GM19372 (cell line): Measurements from ENCODE around the gene FBXL4.

Experiments
- ATAC-seq: cut with Tn5 transposase; IDR thresholded peaks from one replicate; pipeline ENCODE4 v1.9.1; 2021; ENCODE audit warnings: mild to moderate bottlenecking, low read depth, moderate library complexity; ENCODE audit not compliant: unreplicated experiment

Gene FBXL4

DNA sequence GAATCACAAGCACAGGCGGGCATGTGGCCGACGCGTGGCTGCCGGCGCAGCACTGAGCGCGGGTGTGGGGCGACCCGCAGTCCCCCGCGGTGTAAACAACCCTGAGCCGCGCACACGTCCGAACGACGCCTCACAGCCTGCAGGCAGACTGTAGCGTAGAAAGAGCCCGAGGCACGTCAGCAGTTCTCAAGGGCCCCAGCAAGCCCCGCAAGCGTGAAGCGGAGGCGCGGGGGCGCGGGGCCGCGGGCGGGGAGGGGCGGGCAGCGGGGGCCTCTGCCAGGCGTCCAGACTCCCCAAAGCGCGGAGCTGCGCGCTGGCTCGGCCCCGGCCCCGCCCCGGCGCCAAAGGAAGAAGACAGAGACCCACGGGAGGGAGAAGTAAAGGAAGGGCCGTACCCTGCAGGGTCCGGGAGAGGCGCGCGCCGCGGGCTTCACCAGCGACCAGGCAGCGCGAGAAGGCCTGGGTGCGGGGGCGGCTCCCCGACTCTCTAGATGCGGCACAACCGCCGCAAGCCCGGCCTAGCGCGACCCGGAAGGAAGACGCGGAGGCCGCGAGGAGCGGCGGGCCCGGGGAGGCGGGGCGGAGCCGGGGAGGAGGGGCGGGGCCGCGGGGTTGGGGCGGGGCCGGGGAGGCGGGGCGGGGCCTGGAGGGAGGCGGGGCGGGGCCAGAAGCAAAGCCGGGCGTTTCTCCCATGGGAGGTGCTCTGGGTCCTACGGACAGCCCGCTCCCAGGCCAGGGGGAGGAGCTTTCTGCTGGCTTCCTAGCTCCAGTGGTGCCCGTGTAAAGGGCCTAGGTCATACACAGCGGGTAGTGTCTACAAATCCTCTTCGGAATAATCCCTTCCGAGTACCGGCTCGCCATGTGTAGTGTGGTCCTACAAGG lies at the start of gene FBXL4:
Gene FBXL4, minus strand, starts transcription at position 536 of the 882 bp plus-strand sequence. CDS start 20,958 bp downstream, outside the sequence.
- ATAC-seq: peak; percentile 74

DNA sequence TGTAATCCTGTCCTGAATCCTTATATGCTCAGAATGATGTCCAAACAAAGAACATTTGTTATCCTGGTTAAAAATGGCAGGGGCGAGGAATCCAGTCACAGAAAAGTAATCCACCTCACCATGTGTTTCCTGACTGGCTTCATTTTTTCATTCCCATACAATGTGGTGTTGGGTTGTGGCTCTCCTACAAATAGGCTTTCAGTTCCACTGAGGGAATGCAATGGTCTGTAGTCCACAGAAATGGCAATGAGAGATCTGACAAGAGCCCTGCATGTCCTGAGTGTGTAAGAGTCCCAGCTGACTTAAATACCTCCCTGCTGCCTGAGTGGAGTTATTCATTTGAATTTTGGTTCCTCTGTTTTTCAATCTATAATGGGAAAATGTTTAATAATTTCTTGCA lies 47.4 kb upstream of the FBXL4 start:
- ATAC-seq: no peak

DNA sequence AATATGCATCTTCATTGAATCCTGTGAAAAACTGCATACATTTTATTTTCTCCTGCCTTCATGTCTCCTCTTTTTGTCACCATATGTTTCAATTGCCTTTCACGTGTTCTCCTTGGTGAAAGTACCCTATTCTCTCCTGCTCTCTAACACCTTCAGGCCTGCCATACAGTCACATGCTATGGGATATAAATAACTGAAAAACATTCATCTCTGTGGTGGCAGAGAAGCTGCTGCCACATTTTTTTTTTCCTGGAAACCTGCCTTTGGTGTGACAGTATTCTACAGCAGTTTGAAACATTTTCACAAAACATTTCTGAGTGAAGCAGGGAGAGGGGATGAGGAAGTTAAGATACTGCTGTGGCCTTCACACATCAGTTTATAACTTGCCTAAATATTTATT lies 44.8 kb upstream of the FBXL4 start:
- no peak for ATAC-seq

DNA sequence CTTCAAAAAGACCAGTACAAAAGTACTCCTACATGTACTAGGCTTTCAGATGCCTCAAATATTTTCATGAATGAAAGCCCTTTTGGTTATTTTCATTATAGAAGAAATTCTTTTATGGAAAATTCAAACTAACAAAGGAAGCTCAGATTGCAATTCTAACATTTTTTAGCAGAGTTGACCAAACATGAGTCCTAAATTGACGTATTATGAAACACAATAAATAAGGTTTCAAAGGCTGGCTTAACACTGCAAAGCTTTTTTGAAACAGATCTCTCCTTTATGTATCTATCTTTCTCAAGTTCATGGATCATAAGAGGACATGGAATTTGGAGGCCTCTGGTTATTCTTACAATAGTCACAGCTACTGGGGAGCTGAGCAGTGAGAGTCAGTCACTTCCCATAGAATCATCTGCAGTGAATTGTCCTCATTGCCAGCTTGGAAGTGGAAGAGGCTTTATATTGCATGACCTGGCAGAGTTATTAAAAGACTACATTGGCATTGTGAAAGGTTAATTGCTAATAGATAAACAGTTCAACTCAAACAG lies 38.4 kb upstream of the FBXL4 start:
- no peak for ATAC-seq

DNA sequence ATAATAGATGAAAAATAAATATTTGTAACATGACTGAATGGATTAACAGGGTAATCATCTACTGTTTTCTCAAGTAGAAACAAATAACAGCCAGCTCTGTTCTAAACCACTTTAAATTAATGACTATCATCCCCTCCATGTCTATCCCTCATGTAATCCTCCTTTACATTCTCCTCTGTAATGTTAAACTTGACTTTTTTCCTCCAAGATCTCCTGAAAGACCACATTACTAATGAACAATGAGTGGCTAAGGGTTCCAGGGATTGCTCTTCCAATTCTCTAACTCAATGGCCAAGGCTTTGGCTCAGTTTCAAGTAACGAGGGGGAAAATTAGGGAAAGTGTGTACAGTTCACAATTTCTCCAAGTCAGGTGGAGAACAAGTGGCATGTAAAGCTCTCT lies 37.6 kb upstream of the FBXL4 start:
- ATAC-seq: no peak

DNA sequence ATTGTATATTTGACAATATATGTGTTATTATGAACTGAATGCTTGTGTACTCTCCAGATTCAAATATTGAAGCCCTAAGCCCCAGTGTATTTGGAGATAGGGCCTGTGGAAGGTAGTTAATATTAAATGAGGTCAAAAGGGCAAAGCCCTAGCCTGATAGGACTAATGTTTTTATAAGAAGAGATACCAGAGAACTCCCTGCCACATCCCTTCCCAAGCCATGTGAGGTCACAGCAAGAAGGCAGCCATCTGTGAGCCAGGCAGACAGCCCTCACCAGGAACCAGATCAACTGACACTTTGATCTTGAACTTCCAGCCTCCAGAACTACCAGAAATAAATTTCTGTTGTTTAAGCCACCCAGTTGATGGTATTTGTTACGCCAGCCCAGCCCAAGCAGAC lies 36.4 kb upstream of the FBXL4 start:
- no peak for ATAC-seq

DNA sequence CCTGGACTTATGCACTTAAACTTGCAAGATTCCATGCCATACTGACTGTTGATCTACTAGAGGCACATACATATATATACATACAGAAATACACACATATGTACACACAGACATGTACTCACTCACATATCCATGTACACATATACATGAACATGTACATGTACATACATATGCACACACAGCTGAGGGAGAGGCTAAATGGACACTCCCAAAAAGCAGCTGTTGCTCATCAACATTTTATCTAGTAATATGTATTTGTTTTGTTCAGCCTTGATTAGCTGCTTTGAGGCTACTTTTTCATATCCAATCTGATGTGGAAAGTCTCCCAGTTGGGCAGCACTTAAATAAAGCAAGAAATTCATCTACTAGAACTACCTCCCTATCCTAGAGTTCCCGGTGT lies 33.7 kb upstream of the FBXL4 start:
- ATAC-seq: no peak

DNA sequence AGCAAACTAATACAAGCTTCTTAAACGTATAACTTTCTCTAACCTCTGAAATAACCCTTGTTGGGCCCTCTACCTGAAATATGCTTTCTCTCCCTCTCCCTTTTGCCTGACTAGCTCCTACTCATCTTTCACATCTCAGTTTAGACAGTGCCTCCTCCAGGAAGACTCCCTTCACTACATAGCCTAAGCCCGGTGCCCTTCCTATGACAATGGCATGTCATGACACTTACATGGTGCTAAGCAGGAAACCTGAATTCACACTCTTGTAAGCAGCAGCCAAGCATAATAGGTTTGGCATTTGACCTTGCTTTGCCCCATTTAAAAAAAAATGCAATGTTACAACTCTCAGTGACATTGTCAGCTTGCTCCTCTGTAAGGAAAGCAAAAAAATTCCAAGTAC lies 33.1 kb upstream of the FBXL4 start:
- ATAC-seq: no peak

DNA sequence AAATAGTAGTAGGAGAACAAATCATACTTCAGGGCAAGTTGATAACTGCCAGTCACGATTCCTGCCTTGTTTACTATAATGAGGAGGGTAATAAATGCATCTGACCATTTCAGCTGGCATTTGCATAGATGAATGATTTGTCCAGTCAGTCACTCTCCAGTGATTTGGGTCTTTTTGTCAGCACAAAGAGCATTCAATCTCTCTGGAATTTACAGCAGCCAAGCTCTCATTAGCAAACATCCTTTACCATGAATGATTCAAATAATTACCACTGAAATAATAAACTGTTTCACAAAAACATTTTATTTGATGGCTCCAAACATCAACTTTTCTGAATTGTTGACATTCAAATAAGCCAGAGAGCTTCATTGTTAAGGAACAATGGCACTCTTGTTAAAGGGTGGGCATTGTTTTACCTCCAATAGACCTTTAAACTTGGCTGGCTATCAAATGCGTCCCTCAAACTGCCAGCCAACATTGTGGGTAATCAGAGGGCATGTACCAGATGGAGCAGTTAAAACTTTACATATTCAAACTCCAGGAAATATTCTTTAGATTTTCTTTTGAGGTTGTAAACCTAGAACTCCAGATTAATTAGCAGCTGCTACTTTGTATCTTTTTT lies 30.0 kb upstream of the FBXL4 start:
- ATAC-seq: no peak

DNA sequence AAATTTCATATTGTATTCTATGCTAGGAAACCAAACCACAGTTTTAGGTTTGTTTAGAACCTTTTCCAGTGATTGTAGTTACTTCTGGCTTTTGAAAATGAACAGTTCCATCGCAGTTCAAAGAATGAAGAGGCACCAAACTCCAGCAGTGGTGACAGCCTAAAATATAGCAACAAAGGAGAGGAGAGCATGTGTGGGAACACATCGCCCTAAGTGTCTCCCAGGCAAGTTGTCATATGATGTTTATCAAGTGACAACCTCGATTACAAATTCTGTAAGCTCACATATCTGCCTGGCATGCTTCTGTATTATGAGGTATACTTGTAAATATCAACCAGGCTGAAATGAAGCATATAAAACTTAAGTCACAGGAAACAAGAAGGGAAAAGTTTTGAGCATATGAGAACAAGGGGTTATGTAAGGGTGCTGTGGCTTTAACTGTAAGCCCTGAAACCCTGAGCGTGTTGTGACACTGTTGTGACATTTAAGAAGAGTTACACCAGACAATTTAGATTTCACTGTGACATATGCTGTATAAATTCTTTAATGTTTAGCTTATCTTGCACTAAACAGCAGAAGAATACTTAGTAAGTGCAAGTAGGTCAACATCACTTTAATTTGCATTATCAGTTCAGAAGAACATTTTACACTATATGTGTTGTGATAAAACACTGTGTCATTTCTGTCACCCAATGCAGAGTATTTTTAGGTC lies 29.1 kb upstream of the FBXL4 start:
- no peak for ATAC-seq

DNA sequence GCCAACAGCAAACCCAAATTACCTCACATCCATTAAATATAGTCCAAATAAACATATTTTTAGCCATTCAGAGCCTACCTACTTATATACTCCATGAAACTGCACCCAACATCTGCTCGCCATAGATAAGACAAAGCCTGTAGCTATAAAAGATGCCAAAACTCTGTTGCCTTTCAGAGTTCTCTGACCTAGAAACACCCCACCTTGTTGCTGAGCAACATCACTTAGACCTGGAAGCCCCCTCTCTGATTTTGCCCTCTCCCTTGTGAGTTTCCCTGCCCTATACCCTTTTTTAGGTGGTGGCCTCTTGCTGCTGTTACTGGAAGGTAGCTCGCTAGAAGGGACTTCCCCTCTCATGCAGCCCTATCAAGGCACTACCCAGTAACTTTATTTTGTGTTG lies 27.7 kb upstream of the FBXL4 start:
- ATAC-seq: no peak

DNA sequence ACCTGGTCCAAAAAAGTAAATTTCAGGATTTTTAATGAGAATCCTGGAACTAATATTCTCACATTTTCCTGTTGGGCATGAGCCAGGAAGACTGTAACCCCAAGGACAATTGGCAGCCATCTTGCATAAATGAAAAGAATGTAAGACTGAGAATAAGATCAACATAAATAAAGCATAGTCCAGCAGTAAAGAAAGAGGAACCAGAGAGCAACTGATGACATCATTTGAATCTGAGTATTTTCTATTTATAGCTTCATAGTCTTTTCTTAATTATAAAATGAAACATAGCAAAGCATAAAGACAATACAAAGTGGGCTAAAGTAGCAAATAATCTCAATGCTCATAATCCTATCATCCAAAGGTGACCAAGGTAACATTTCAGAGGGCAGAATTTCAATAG lies 26.6 kb upstream of the FBXL4 start:
- no peak for ATAC-seq

DNA sequence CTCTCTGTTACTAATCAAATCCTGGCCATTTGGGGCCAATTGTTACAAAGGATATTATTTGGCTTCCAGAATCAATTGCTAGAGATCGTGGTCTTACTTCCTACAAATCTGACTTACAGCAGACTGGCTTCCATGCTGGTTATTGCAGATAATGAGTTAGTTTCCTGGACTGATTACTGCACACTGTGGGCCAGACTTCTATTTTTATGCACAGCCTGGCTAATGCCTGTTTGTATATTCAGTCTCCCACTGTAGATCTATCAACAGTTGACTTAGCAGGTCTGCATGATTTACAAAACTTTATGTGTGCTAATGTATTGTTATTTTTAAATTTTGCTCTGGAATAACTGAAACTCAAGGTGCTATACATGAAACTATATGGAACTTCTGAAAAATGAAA lies 25.8 kb upstream of the FBXL4 start:
- ATAC-seq: no peak

DNA sequence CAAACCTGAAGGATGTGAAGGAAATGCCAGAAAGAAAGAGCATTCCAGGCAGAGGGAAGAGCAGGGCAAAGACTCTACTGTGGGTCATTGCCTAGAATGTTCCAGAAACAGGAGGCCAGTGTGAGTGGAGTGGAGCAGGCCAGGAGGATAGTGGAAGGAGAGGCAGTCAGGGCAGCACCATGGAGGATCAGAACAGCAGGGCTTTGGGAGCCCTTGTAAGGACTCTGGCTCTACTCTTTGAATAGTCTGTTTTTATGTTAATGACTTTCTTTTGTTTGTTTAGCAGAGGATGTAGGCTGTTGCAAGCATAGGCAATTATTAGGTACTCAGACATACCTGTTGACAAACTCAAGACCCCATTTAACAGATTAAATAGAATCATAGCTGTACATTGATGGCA lies 23.6 kb upstream of the FBXL4 start:
- ATAC-seq: no peak

DNA sequence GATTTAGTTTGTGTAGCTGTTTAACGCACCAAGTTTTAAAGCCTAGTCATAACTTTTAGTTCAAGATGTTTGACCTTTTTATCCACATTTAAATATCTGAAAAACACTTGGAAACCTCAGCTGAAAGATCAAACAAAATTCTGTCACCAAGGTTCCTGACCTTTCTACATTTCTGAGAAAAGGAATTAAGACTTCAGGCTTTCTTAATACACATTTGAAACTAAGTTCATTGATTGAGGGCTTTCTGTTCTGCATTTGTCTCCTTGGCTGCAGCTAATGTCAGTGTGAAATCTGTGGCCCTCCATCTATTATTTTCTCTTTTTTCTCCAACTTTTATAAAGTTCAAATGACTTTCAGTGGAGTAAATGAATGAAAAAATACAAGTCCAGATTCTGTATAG lies 22.7 kb upstream of the FBXL4 start:
- no peak for ATAC-seq

DNA sequence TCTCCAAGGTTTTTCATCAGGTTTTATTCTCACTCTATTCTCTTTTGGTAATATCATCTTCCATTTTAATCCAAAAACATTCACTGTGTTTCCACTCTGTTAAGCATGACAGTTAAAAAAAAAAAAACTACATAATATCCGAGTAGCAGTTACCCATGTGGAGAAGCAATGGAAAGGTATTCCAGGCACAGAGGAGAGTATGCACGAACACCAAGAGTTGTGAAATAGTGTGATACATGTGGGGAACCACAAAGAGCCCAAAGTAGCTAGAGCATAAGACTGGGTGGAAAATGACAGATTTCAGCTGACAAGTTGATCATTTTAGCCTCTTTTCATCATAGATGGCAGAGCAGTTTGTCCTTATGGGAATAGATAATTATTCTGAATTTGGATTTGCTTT lies 19.9 kb upstream of the FBXL4 start:
- ATAC-seq: no peak

DNA sequence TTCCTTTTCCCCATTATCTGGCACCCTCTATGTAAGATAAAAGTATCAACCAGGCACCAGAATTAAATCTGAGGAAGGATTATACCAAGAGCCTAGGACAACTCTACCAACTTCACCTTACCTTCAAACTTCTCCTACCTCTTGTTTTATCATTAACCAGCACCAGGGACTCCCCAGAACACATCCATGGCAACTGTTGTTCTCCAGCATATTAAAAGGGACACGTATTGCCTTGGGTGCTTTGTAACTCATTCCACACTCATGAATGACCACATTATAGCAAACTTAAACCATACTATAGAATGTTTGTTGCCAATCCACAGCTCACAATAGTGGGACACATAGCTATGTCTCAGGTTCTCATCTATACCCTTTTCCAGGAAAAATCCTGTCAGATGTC lies 11.9 kb upstream of the FBXL4 start:
- no peak for ATAC-seq

DNA sequence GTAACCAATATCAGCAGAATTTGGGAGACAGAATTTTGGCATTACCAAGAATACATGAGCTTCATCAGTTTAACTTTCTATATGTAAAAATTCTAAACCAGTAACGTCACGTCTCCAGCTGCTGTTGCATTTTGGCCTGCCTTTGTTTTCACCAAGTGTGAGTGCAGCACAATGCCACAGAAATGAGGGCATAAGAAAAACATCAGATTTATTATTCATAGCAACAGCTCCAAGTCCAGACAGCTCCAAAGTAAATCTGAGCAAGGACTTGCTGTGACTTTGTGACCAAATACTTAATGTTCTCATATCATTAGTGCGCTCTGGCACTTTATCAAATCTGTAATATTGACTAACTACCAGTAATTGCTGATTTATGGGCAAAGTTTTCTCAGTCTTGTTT lies 11.0 kb upstream of the FBXL4 start:
- ATAC-seq: no peak

DNA sequence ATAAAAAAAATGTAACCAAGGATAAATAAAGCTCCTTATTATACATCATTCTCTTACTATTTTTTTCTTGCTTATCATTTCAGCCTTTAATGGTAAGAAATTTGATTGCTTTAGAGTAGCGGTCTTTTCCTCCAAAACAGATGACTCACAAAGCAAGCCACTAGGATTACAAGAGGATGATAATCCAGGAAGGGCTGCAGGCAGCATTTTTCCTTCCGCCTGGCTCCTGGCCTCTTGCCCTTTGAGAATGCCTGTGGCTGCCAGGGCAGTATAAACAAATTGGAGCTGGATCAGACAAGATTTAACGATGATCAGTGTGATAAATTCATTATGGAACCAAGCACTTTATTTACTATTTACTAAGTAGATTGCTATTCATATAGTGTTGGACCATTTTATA lies 9.7 kb upstream of the FBXL4 start:
- no peak for ATAC-seq

DNA sequence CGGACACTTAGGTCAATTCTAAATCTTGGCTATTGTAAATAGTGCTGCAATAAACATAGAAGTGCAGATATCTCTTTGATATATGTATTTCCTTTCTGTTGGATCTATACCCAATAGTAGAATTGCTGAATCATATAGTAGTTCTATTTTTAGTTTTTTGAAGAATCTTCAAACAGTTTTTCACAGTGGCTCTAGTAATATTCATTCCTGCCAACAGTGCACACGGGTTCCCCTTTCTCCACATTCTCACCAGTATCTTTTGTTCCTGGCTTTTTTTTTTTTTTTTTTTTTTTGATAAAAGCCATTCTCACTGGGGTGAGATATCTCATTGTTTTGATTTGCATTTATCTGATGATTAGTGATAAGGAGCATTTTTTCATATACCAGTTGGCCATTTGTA lies 1.8 kb upstream of the FBXL4 start:
- no peak for ATAC-seq

DNA sequence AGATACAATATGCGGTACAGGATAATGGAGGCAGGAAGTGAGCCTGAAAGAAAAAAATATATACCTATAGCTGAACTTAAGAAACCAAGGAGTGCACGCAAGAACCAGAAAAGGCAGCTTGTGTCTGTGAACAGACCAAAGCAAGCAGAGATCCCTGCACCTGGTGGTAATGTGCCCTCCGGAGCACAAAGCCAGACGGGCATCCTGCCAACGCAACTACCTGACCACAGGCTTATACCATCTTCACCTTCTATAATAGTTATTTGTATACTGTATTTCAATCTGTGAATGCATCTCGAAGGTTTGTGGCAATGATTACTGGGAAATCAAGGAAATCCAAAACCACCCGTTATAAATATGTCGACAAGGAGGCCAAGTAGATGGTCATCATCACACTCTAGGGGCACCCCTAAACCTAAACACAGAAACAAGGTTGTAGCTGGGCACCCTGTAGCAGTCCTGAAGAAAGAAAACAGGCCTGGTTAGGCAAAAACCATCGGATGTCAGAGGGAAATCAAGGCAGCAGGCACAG lies 801 bp downstream of the FBXL4 start:
- peak; percentile 21 for ATAC-seq
